ENCODE measurements around the gene TRAPPC2L.
A peak's percentile ranks its signal among the peaks of the same experiment; 100 is the strongest.

Gene TRAPPC2L

DNA sequence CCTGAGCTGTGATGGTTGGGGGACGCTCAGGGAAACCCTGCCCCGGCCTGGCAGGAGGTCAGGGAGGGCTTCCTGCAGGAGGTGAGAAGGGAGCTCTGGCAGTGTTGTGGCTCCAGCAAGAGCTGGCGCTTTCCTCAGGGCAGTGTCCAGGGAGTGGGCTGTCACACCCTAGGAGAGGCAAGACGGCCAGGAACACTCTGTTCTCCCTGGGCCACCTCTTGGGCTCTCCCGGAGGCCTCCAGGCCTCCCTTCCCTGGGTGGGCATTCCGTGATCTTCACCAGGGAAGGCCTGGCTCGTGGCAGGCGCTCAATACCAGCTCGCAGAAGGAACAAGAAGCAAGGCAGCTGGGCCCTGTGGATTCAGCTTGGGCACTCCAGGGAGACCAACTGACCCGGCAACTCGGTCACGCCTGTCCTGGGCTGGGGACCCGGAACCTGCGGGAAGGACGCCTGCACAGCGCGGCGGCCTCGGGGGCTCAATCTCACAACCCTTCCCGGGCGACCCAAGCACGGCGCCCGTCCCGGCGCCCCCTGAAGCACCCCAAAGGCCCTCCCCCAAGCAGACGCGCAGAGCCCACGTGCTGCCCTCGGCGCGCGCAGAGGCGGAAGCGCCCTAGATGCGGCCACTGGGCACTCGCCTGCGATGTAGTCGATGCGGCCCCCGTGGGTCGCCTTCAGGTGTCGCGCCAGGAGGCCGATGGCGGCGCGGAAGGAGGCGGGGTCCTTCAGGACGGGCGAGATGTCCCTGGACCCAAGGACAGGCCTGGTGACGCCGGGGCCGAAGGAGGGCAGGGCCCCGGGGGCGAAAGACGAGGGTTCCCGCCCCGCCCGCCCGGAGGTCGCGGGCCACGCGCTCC, 45.8 kb upstream of the TRAPPC2L start:
- peak overlapping the region; percentile 85 for H3K4me3 ChIP-seq (ENCODE audit: low read depth, low read length)
- TF ChIP-seq, protein P1, sequence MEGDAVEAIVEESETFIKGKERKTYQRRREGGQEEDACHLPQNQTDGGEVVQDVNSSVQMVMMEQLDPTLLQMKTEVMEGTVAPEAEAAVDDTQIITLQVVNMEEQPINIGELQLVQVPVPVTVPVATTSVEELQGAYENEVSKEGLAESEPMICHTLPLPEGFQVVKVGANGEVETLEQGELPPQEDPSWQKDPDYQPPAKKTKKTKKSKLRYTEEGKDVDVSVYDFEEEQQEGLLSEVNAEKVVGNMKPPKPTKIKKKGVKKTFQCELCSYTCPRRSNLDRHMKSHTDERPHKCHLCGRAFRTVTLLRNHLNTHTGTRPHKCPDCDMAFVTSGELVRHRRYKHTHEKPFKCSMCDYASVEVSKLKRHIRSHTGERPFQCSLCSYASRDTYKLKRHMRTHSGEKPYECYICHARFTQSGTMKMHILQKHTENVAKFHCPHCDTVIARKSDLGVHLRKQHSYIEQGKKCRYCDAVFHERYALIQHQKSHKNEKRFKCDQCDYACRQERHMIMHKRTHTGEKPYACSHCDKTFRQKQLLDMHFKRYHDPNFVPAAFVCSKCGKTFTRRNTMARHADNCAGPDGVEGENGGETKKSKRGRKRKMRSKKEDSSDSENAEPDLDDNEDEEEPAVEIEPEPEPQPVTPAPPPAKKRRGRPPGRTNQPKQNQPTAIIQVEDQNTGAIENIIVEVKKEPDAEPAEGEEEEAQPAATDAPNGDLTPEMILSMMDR (conservative IDR thresholded peaks at IDR 0.05; ENCODE audit: low read depth, low read length), result no peak
- peak; percentile 87 for DNase-seq (ENCODE audit: low read depth)

DNA sequence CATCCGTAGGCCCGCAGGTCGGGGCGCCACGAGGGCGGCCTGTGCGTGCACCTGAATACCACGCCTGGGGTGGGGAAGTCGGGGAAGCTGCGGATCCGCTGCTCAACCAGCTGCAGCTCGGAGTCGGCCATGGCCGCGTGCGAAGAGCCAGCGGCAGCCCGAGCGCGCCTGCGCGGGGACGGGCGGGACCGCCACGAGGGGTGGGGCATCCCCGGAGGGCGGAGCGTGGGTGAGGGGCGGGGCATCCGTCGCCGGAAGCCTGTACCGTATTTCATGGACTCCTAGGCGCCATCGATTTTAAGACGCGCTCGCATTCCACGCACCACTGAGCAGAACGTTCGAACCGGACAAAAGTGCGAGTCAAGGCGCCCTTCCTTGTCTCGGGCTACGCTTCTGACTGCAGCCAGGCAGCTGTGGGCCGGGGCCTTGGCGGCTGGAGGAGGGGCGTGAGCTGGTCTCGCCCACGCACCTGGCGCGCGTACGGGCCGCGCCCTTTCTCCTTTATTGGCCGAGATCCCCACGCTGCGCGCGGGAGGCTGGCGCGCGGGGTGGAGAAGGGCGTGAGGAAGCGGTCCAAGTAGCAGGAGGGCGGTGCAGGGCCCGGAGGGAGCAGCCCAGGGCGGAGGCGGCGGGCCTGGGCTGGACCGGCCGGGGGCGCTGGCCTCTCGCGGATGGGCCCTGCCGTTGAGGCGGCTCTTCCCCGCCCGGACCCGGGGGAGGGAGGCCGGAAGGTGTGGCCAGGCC, 45.0 kb upstream of the TRAPPC2L start, which contains the start of gene APRT:
Gene APRT, minus strand, starts transcription at position 160 of the 744 bp plus-strand sequence. Its CDS starts 29 bp downstream, at position 131.
- DNase-seq (ENCODE audit: low read depth), result peak; percentile 96
- TF ChIP-seq, protein P1 (conservative IDR thresholded peaks at IDR 0.05; ENCODE audit: low read depth, low read length), result no peak

DNA sequence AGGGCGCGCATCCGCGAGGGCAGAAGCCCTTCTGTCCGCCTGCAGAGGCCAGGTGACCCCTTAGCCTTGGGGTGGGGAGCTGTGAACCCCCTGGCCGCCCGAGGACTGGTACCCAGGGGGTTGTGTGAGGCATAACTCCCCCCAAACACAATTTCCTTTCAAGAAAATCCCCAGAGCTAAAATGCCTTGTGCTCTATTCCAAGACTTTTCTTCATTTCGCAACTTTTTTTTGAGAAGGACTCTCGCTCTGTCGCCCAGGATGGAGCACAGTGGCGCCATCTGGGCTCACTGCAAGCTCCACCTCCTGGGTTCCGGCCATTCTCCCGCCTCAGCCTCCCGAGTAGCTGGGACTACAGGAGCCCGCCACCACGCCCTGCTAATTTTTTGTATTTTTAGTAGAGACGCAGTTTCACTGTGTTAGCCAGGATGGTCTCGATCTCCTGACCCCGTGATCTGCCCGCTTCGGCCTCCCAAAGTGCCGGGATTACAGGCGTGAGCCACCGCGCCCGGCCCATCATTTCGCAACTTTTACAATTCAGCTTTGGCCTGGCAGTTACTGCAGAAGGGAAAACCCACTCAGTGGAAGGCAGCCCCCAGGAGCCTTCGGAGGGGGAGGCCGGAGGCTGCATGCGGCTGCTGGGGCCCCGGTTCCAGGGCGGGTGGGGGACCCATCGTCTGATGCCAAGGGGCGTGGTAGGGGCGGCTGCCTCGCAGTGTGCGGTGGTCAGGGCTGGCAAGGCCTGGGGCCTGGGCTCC, 44.2 kb upstream of the TRAPPC2L start:
- H3K4me3 ChIP-seq (ENCODE audit: low read depth, low read length), result peak overlapping the region; percentile 85
- TF ChIP-seq, protein P1 (conservative IDR thresholded peaks at IDR 0.05; ENCODE audit: low read depth, low read length), result peak; percentile 15

More for the DNA sequence above, 45.0 kb upstream of the TRAPPC2L start, which contains the start of gene APRT:
- peak within 1 kb of the TSS; percentile 85 for H3K4me3 ChIP-seq (ENCODE audit: low read depth, low read length)

DNA sequence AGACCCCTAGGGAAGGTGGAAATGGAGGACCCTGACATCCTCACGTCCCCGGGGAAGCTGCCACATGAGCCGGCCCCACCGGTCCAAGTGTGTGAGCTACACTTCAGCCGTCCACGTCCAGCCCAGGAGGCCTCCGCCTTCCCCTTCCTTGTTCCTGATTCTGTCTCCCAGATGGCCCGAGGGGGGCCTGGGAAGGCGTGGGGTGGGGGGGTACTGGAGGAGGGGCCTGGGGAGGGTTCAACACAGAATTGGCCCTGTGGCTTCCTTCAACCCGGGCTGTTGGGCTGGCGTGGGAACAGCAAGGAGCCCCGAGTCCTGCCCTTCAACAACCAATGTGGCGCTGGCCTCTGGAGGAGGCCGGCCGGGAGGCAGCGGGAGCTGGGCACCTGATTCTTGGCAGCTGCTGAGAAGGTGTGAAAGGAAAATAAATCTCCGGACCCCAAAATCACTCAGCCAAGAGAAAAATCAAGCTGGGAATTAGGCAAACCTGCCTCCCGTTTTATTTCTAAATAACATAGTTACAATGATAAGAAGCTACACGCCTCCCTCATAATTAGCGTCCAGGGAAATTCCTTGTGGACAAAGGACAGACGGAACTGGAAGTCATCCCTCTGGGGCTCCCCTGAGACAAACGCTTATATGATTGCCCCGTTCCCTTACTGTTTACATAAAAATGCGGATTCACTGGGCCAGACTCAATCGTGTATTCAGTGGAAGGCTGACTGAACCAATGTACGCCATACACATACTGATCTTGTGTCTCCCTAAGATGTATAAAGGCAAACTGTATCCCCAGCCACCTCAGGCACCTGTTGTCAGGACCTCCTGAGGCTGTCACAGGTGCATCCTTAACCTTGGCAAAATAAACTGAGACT, 43.4 kb upstream of the TRAPPC2L start:
- TF ChIP-seq, protein P1 (conservative IDR thresholded peaks at IDR 0.05; ENCODE audit: low read depth, low read length), result no peak
- H3K4me3 ChIP-seq (ENCODE audit: low read depth, low read length), result no peak overlapping the region
- DNase-seq (ENCODE audit: low read depth), result no peak

More for the DNA sequence above, 44.2 kb upstream of the TRAPPC2L start:
- peak; percentile 46 for DNase-seq (ENCODE audit: low read depth)

DNA sequence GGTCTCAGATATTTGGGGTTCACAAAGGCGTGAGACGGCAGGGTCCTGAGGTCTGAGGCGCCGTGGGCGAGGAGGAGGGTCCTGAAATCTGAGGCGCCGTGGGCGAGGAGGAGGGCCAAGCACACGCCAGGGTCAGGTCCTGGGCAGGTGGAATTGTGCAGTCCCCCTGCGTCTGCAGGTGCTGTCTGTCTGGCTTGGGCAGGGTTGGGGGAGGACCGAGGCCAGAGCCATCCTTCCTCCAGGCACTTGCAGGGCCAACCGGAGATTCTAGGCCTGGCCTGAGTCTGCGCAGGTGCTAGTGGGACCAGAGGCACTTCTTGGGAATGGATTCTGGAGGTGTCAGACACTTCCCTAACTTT, 42.8 kb upstream of the TRAPPC2L start:
- TF ChIP-seq, protein P1 (conservative IDR thresholded peaks at IDR 0.05; ENCODE audit: low read depth, low read length), result no peak
- no peak for DNase-seq (ENCODE audit: low read depth)
- H3K4me3 ChIP-seq (ENCODE audit: low read depth, low read length), result no peak overlapping the region

DNA sequence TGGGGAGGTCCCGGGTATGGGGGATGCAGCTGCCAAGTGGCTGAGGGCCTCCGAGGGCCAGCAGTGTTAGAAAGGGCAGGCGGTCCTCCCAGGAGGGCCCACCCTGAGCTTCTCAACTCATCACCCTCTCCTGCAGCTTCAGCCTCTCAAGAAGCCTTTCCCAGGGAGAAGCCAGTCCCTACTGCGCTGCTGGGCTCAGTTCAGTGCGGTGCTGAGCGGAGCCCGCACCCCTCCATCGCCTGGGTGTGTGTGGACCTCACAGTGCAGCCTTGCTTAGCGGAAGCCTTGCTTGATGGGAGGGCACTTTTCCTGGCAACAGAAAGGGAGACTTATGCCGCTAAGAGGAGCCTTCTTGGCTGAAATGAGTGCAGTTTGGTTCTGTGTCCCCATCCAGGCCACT, 41.7 kb upstream of the TRAPPC2L start:
- no peak for DNase-seq (ENCODE audit: low read depth)
- H3K4me3 ChIP-seq (ENCODE audit: low read depth, low read length), result no peak overlapping the region
- TF ChIP-seq, protein P1 (conservative IDR thresholded peaks at IDR 0.05; ENCODE audit: low read depth, low read length), result no peak
